HepG2 (cell line): ENCODE data around the gene CCR5AS.

Source experiments
- TAF1 ChIP-seq: sonication (generic); formaldehyde crosslinking; IDR thresholded peaks from 2 replicates; pipeline ENCODE4 v1.4.0; 2020; ENCODE audit warnings: missing genetic modification reagents
- ZNF33B ChIP-seq: sonication (generic); formaldehyde crosslinking; IDR thresholded peaks from 2 replicates; pipeline ENCODE4 v1.5.1; 2020; ENCODE audit warnings: mild to moderate bottlenecking, missing genetic modification reagents

- TF ChIP-seq ZNF33B (CRISPR knock-in tag): no peak
- TF ChIP-seq TAF1 (CRISPR knock-in tag): no peak
Measured at GRCh38 chr3:46416811-46417510, 10.1 kb upstream of the CCR5AS start.
